Lower leg skin (tissue), 3 donors: ENCODE data around the gene TIMP1.

Experiments used
- POLR2A ChIP-seq, 2 donors: fragments of 450-650 bp; IDR thresholded peaks; one replicate each; pipeline ENCODE4 v1.6.1; 2016 to 2017; ENCODE audit warnings: antibody characterized with exemption in 2 of 2, mild to moderate bottlenecking in 1 of 2, moderate library complexity in 1 of 2
- TF ChIP-seq, protein P1 (sequence below), 3 donors: fragments of 450-650 bp; IDR thresholded peaks; one replicate each; pipeline ENCODE4 v1.5.1; 2016; ENCODE audit warnings: antibody characterized with exemption in 3 of 3, mild to moderate bottlenecking in 3 of 3, moderate library complexity in 2 of 3

GRCh38 chrX:47572773-47573340 is 9.4 kb upstream of the TIMP1 start:
- TF ChIP-seq, protein P1, sequence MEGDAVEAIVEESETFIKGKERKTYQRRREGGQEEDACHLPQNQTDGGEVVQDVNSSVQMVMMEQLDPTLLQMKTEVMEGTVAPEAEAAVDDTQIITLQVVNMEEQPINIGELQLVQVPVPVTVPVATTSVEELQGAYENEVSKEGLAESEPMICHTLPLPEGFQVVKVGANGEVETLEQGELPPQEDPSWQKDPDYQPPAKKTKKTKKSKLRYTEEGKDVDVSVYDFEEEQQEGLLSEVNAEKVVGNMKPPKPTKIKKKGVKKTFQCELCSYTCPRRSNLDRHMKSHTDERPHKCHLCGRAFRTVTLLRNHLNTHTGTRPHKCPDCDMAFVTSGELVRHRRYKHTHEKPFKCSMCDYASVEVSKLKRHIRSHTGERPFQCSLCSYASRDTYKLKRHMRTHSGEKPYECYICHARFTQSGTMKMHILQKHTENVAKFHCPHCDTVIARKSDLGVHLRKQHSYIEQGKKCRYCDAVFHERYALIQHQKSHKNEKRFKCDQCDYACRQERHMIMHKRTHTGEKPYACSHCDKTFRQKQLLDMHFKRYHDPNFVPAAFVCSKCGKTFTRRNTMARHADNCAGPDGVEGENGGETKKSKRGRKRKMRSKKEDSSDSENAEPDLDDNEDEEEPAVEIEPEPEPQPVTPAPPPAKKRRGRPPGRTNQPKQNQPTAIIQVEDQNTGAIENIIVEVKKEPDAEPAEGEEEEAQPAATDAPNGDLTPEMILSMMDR (IDR thresholded peaks at IDR 0.05): no peak
- no peak for TF ChIP-seq POLR2A (IDR thresholded peaks at IDR 0.05)
